ENCODE measurements around the gene SFTPA2. TPM values are rescaled to one million over a fixed set of nuclear protein-coding genes. Genes with fewer than 3 reads are reported as not detected.
"Not testable (repeated sequence)": the region's sequence is repeated elsewhere in the genome, so short reads cannot be mapped to it uniquely, and the experiment has no call there.

The SFTPA2 gene
- total RNA-seq, 6 experiments from 2014 or later: 0.12 to 0.95 (median 0.42) TPM; not detected in 3

DNA sequence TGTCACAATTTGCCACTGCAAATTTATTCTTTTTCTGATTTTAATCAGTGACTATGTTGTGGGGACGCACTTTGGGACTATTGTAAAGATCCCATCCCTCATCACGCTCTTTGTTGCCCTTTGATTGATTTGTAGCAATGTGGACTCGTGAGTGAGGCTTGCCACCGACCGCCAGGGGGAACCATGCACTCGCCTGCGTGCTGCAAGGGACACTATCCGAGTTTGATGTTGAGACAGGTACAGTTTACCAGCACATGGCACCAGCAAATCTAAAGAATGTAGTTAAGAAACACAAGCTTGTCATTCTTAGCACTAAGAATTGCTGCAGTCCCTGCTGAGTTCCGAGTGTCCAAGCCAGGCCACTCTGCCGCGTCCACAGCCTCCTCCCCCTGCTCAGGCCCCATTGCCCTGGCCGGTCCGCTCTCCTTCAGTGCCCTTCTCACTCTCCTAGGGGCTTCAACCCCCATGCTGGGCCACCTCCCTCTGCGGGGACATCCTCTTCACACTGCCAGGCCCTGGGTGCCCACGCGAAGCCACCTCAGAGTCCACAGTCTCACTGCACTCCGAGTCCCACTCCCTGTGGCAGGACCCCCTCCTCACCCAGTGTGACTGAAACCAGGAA lies 2.0 kb upstream of the SFTPA2 start:
- DNase-seq (peak; percentile 82 to 87 (median 83)), ATAC-seq (peak; percentile 94 to 96 (median 96))
- H3K4me3 ChIP-seq: no peak overlapping the region
- WGBS (ENCODE audit: insufficient coverage, low coverage, low lambda C conversion rate, missing lambda C conversion rate): 10% methylated on average over 10 of the region's 17 CpGs
- no peaks in the 10 kb centered on the region for H3K36me3 ChIP-seq
- no peaks in the 10 kb centered on the region for H3K27me3 ChIP-seq
- H3K27ac ChIP-seq: peak overlapping the region in 1 of 3 donors; percentile 6
- H3K4me1 ChIP-seq: peaks cover 0 to 8% (median 3%) of the 10 kb centered on the region in 4 donors
- TF ChIP-seq POLR2A (IDR thresholded peaks at IDR 0.05): no peak
- TF ChIP-seq, protein P1, sequence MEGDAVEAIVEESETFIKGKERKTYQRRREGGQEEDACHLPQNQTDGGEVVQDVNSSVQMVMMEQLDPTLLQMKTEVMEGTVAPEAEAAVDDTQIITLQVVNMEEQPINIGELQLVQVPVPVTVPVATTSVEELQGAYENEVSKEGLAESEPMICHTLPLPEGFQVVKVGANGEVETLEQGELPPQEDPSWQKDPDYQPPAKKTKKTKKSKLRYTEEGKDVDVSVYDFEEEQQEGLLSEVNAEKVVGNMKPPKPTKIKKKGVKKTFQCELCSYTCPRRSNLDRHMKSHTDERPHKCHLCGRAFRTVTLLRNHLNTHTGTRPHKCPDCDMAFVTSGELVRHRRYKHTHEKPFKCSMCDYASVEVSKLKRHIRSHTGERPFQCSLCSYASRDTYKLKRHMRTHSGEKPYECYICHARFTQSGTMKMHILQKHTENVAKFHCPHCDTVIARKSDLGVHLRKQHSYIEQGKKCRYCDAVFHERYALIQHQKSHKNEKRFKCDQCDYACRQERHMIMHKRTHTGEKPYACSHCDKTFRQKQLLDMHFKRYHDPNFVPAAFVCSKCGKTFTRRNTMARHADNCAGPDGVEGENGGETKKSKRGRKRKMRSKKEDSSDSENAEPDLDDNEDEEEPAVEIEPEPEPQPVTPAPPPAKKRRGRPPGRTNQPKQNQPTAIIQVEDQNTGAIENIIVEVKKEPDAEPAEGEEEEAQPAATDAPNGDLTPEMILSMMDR (IDR thresholded peaks at IDR 0.05): peak; percentile 75 to 92 (median 91)
- intact Hi-C loops (cut with DNase I): no loop called here
- no peaks in the 10 kb centered on the region for H3K9me3 ChIP-seq

DNA sequence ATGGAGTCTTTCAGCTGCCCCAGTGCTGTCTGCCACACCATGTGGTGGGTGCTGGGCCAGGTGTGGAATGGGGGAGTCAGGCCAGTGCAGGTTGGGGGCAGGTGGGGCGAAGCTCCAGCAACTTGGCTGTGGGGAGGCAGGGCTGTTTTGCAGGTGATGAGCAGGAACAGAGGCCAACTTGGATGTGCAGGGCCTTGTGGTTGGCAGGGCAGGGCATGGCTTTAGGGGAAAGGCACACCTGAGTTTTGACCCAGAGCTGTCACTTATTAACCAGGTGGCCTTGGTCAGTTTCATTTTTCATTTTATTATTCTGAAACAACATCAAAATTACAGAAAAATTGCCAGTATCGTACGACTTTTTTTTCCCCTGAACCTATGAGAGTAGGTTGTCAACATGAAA lies 1.1 kb upstream of the SFTPA2 start:
- Histone ChIP-seq H3K27me3 (no peaks in the 10 kb centered on the region), H3K27ac (peak overlapping the region in 1 of 3 donors; percentile 6), H3K9me3 (no peaks in the 10 kb centered on the region), H3K4me3 (no peak overlapping the region), H3K36me3 (no peaks in the 10 kb centered on the region), H3K4me1 (peaks cover 0 to 8% (median 3%) of the 10 kb centered on the region in 4 donors)
- intact Hi-C loops (cut with DNase I): no loop called here
- 17% methylated on average over 2 of the region's 3 CpGs for WGBS (ENCODE audit: insufficient coverage, low coverage, low lambda C conversion rate, missing lambda C conversion rate)
- TF ChIP-seq, protein P1 (IDR thresholded peaks at IDR 0.05): no peak
- no peak for TF ChIP-seq POLR2A (IDR thresholded peaks at IDR 0.05)
- DNase-seq (peak; percentile 47 to 73 (median 68)), ATAC-seq (peak; percentile 76 to 88 (median 84))

GRCh38 chr10:79559726-79560125 lies 481 bp downstream of the SFTPA2 start:
- no peak for DNase-seq
- H3K4me1 ChIP-seq: peaks cover 0 to 8% (median 3%) of the 10 kb centered on the region in 4 donors
- intact Hi-C loops (cut with DNase I): no loop called here
- ATAC-seq: no peak
- TF ChIP-seq, protein P1 (IDR thresholded peaks at IDR 0.05): no peak
- no peak for TF ChIP-seq POLR2A (IDR thresholded peaks at IDR 0.05)
- no peaks in the 10 kb centered on the region for H3K27me3 ChIP-seq
- no peak overlapping the region for H3K27ac ChIP-seq
- H3K4me3 ChIP-seq: no peak overlapping the region
- WGBS (ENCODE audit: insufficient coverage, low coverage, low lambda C conversion rate, missing lambda C conversion rate): 65% methylated on average over 2 of the region's 2 CpGs
- no peaks in the 10 kb centered on the region for H3K9me3 ChIP-seq
- no peaks in the 10 kb centered on the region for H3K36me3 ChIP-seq

- H3K36me3 ChIP-seq; H3K4me3 ChIP-seq; H3K4me1 ChIP-seq; intact Hi-C loops (cut with DNase I); ATAC-seq; DNase-seq; H3K9me3 ChIP-seq; H3K27ac ChIP-seq; H3K27me3 ChIP-seq: not testable (repeated sequence)
- 13% methylated on average over 1 of the region's 3 CpGs for WGBS (ENCODE audit: insufficient coverage, low coverage, low lambda C conversion rate, missing lambda C conversion rate)
Measured at GRCh38 chr10:79556961-79557360, 3.2 kb downstream of the SFTPA2 start.

GRCh38 chr10:79555354-79556309 lies 4.6 kb downstream of the SFTPA2 start:
- Histone ChIP-seq H3K9me3 (no peaks in the 10 kb centered on the region), H3K27me3 (no peaks in the 10 kb centered on the region), H3K27ac (no peak overlapping the region), H3K36me3 (no peaks in the 10 kb centered on the region), H3K4me1 (no peaks in the 10 kb centered on the region), H3K4me3 (no peak overlapping the region)
- intact Hi-C loops (cut with DNase I): no loop called here
- no peak for TF ChIP-seq POLR2A (IDR thresholded peaks at IDR 0.05)
- TF ChIP-seq, protein P1 (IDR thresholded peaks at IDR 0.05): no peak
- DNase-seq: no peak
- 81% methylated on average over 8 of the region's 11 CpGs for whole genome bisulfite sequencing (ENCODE audit: insufficient coverage, low coverage, low lambda C conversion rate, missing lambda C conversion rate)
- no peak for ATAC-seq
